ENCODE results near the gene COA8.
A peak's percentile ranks its signal among the peaks of the same experiment; 100 is the strongest.

The COA8 gene

DNA sequence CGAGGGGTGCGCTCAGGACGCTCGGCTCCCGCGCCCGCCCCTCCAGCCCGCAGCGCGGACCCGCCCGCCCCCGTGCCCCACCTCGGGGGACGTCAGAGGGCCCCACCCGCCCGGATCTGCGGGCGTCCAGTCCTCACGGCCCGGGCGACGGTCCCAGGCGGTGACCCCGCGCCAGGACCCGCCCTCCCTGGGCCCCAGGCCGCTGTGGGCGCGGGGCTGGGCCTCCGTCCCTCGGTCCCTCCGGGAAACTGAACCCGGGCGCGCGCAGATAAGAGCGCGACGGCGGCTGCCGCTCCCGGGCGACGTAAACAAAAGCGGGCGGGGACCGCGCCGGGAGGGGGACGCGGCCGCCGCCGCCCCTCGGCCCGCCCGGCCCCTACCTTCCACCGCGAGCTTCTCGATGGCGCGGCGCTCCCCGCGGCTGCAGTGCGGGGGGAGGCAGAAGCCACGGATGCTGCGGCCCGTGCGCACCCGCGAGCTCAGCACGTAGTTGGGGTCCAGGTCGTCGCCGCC is 41.3 kb upstream of the COA8 start:
- H3K4me2 ChIP-seq (ENCODE audit: low read length) = peak overlapping the region; percentile 51
- no peaks in the 10 kb centered on the region for H3K79me2 ChIP-seq (ENCODE audit: control insufficient read depth, insufficient read depth, low read length)
- H3K18ac ChIP-seq (ENCODE audit: low read length) = peak overlapping the region; percentile 31
- no peak overlapping the region for H4K8ac ChIP-seq (ENCODE audit: low read depth, low read length)
- no peak overlapping the region for H4K5ac ChIP-seq (ENCODE audit: low read length)
- peak overlapping the region; percentile 86 for H3K56ac ChIP-seq (ENCODE audit: low read length)
- no peaks in the 10 kb centered on the region for H3K36me3 ChIP-seq (ENCODE audit: control insufficient read depth, insufficient read depth, low read length)
- DNase-seq = no peak
- H2AK5ac ChIP-seq (ENCODE audit: low read length) = no peak overlapping the region
- peaks cover 5% of the 10 kb centered on the region for H3K27me3 ChIP-seq (ENCODE audit: insufficient read depth, low read length, poor library complexity)
- peak overlapping the region; percentile 35 for H3K4me3 ChIP-seq (ENCODE audit: low read length)
- H3K9ac ChIP-seq (ENCODE audit: low read length) = peak overlapping the region; percentile 64
- H3K4me1 ChIP-seq (ENCODE audit: control insufficient read depth, low read depth, low read length) = no peaks in the 10 kb centered on the region
- peak overlapping the region; percentile 20 for H3K4ac ChIP-seq (ENCODE audit: low read depth, low read length)
- H3K79me1 ChIP-seq (ENCODE audit: low read length) = no peaks in the 10 kb centered on the region
- no peak overlapping the region for H2BK15ac ChIP-seq (replicated peaks; ENCODE audit: low read depth)
- no peak overlapping the region for H3K27ac ChIP-seq (ENCODE audit: low read depth, low read length)
- no peak overlapping the region for H3K23ac ChIP-seq (ENCODE audit: low read length)
- no CpG with 5 or more reads among the region's 77 CpGs for WGBS (ENCODE audit: extremely low coverage, insufficient coverage, low lambda C conversion rate)
- H2BK120ac ChIP-seq (ENCODE audit: low read depth, low read length) = no peak overlapping the region
- no peak overlapping the region for H2BK5ac ChIP-seq (ENCODE audit: low read length)

DNA sequence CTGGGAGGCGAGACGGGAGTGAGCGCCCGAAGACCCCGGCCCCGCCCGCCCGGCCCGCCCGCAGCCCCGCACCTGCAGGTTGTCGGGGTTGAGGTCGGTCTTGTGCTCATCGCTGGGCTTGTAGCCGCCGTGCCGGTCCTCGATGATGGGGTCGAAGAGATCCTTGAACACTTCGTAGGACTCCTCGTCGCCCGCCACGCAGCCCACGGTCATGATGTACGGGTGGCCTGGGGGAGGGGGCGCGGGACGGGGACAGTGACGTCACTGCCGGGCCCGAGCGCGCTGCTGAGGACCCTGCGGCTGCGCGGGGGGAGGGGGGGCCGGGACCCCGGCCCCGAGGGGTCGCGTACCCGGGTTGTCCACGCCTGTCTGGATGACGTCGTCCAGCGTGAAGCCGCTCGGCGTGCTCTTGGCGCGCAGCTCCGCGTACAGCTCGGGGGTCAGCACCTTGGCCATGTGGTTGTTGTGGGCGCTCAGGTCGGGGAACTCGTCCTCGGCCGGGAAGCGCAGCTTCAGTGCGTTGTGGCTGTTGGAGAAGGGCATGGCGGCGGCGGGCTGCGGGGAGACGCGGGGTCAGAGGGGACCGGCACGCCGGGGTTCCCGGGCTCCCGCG is 40.7 kb upstream of the COA8 start:
- no peaks in the 10 kb centered on the region for H3K4me1 ChIP-seq (ENCODE audit: control insufficient read depth, low read depth, low read length)
- H3K27ac ChIP-seq (ENCODE audit: low read depth, low read length) = no peak overlapping the region
- H3K79me1 ChIP-seq (ENCODE audit: low read length) = no peaks in the 10 kb centered on the region
- H3K36me3 ChIP-seq (ENCODE audit: control insufficient read depth, insufficient read depth, low read length) = no peaks in the 10 kb centered on the region
- H3K4me2 ChIP-seq (ENCODE audit: low read length) = peak overlapping the region; percentile 71
- peak overlapping the region; percentile 64 for H3K9ac ChIP-seq (ENCODE audit: low read length)
- no peak overlapping the region for H3K23ac ChIP-seq (ENCODE audit: low read length)
- H2BK120ac ChIP-seq (ENCODE audit: low read depth, low read length) = no peak overlapping the region
- H3K18ac ChIP-seq (ENCODE audit: low read length) = peak overlapping the region; percentile 46
- DNase-seq = peak; percentile 43
- H3K79me2 ChIP-seq (ENCODE audit: control insufficient read depth, insufficient read depth, low read length) = no peaks in the 10 kb centered on the region
- no peak overlapping the region for H2BK15ac ChIP-seq (replicated peaks; ENCODE audit: low read depth)
- H4K8ac ChIP-seq (ENCODE audit: low read depth, low read length) = no peak overlapping the region
- H3K27me3 ChIP-seq (ENCODE audit: insufficient read depth, low read length, poor library complexity) = peaks cover 5% of the 10 kb centered on the region
- H3K56ac ChIP-seq (ENCODE audit: low read length) = peak overlapping the region; percentile 86
- WGBS (ENCODE audit: extremely low coverage, insufficient coverage, low lambda C conversion rate) = no CpG with 5 or more reads among the region's 74 CpGs
- no peak overlapping the region for H4K5ac ChIP-seq (ENCODE audit: low read length)
- peak overlapping the region; percentile 20 for H3K4ac ChIP-seq (ENCODE audit: low read depth, low read length)
- no peak overlapping the region for H2BK5ac ChIP-seq (ENCODE audit: low read length)
- H3K4me3 ChIP-seq (ENCODE audit: low read length) = peak overlapping the region; percentile 72
- H2AK5ac ChIP-seq (ENCODE audit: low read length) = no peak overlapping the region

DNA sequence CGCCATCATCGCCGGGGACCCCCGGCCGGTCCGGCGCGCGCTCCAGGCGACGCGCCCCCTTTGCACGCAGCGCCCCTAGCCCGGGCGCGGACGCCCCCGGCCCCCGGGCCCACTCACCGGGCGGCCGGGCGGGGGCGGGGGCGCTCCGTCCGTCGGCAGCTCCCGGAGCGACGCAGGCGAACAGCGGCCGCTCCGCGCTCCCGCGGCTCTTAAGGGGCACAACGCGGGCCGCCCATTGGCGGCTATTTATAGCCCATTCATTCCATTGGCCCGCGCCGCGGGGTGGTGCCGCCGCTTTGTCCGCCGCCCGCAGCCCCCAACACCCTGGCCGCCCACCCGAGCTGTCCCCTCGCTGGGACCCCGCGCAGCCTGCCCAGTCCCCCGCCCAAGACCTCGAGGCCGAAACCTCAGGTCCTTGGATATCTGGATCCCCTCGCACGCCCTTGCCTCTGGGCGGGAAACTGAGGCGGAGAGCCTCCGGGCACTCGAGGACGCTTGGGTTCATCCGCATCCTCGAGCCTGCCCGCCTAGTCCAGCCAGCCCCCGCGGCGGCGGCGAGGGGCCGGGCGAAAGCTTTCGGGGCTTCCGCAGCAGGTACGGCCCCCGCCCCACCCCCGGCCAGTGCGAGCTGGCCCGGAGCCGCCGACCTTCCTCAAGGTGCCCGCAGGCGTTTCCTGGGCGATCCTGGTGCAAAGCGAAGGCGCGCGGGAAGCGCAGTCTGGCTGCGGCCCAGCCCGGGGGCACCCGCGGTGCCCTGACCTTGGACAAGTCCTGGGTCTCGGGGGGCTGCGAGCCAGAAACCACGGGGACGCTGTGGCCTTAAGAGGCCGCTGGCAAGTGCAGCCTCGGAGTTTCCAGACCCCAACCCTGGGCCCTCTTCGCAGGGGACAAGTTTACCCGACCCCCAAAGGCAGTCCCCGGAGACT is 39.8 kb upstream of the COA8 start, which contains the start of gene CKB:
CKB (minus strand) TSS at position 182 of the 926 bp plus-strand sequence. CDS start 337 bp downstream, outside the sequence.
- peaks cover 5% of the 10 kb centered on the region for H3K27me3 ChIP-seq (ENCODE audit: insufficient read depth, low read length, poor library complexity)
- peak within 1 kb of the TSS; percentile 46 for H3K18ac ChIP-seq (ENCODE audit: low read length)
- peak within 1 kb of the TSS; percentile 86 for H3K56ac ChIP-seq (ENCODE audit: low read length)
- H4K8ac ChIP-seq (ENCODE audit: low read depth, low read length) = no peak within 1 kb of the TSS
- H2AK5ac ChIP-seq (ENCODE audit: low read length) = no peak within 1 kb of the TSS
- H3K4me1 ChIP-seq (ENCODE audit: control insufficient read depth, low read depth, low read length) = no peaks in the 10 kb centered on the region
- peak within 1 kb of the TSS; percentile 72 for H3K4me3 ChIP-seq (ENCODE audit: low read length)
- H3K79me1 ChIP-seq (ENCODE audit: low read length) = no peaks in the 10 kb centered on the region
- H3K27ac ChIP-seq (ENCODE audit: low read depth, low read length) = no peak within 1 kb of the TSS
- no peak within 1 kb of the TSS for H2BK5ac ChIP-seq (ENCODE audit: low read length)
- no peaks in the 10 kb centered on the region for H3K79me2 ChIP-seq (ENCODE audit: control insufficient read depth, insufficient read depth, low read length)
- no peak within 1 kb of the TSS for H3K23ac ChIP-seq (ENCODE audit: low read length)
- WGBS (ENCODE audit: extremely low coverage, insufficient coverage, low lambda C conversion rate) = no CpG with 5 or more reads among the region's 107 CpGs
- peak within 1 kb of the TSS; percentile 64 for H3K9ac ChIP-seq (ENCODE audit: low read length)
- peak within 1 kb of the TSS; percentile 20 for H3K4ac ChIP-seq (ENCODE audit: low read depth, low read length)
- H3K4me2 ChIP-seq (ENCODE audit: low read length) = peak within 1 kb of the TSS; percentile 73
- no peaks in the 10 kb centered on the region for H3K36me3 ChIP-seq (ENCODE audit: control insufficient read depth, insufficient read depth, low read length)
- no peak within 1 kb of the TSS for H2BK15ac ChIP-seq (replicated peaks; ENCODE audit: low read depth)
- H4K5ac ChIP-seq (ENCODE audit: low read length) = no peak within 1 kb of the TSS
- DNase-seq = peak; percentile 71
- no peak within 1 kb of the TSS for H2BK120ac ChIP-seq (ENCODE audit: low read depth, low read length)

DNA sequence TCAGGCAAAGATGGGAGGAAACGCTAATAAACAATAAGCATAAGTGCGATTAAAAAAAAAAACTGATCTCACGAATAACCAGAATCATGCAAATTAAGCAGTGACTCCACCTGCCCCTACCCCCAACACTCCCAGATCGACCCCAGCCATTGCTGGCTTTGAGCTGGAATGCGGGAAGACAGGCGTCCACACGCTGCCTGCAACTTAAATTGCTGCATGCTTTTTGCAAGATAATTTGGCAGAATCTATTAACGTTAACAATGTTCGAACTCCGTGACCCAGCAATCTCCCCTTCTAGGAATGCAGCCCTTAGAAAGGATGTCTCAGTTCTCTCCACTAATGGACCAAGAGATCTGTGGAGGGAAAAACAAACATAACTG is 39.2 kb upstream of the COA8 start:
- WGBS (ENCODE audit: extremely low coverage, insufficient coverage, low lambda C conversion rate) = no CpG with 5 or more reads among the region's 10 CpGs

DNA sequence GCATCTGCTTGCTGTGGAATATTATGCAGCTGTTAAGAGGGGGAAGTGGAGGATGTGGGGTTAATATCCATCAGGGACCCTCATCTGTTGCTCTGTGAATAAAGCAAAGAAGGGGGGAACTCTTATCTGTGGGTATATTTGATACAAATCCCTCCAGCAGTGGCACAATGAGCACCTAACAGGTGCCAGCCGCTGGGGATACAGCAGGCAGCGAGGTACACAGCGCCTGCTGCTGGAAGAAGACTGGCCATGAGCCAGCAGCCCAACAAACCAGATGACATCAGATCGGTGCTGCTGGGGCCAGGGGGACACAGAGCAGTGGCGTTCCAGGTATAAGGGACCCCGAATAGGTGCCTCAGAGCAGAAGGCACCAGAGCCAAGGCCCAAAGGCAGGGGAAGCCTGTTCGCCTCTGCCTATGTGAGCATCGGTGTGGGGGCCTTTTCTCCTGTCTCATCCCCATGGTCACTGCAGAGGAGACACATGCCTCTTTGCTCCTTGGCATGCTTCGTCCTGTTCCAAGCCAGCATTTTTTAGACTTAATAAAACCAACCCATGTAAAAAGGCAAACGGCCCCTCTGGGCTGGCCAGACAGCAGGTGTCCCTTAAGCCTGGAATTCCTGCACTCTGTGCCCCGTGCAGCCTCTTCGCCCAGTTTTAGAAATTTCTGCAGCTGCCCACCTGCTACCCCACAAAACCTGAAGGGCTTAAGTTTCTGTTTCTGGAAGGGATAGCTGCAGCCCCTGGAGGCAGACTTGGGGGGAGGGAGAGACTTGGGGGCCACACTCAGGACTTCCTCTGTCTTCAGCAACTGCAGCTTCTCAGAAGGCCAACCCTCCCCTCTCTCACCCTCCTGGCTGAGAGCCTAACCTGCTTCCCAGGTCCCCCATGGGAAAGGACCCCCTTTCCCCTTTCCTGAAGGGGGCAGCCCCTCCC is 38.5 kb upstream of the COA8 start:
- Histone ChIP-seq H3K9ac (ENCODE audit: low read length) (no peak overlapping the region), H2BK120ac (ENCODE audit: low read depth, low read length) (no peak overlapping the region), H3K4me1 (ENCODE audit: control insufficient read depth, low read depth, low read length) (no peaks in the 10 kb centered on the region), H3K36me3 (ENCODE audit: control insufficient read depth, insufficient read depth, low read length) (no peaks in the 10 kb centered on the region), H3K27ac (ENCODE audit: low read depth, low read length) (no peak overlapping the region), H2BK15ac (replicated peaks; ENCODE audit: low read depth) (no peak overlapping the region), H3K4me3 (ENCODE audit: low read length) (no peak overlapping the region), H3K4me2 (ENCODE audit: low read length) (no peak overlapping the region), H2AK5ac (ENCODE audit: low read length) (no peak overlapping the region), H3K4ac (ENCODE audit: low read depth, low read length) (no peak overlapping the region), H3K18ac (ENCODE audit: low read length) (no peak overlapping the region), H3K79me1 (ENCODE audit: low read length) (peaks cover under 1% of the 10 kb centered on the region), H2BK5ac (ENCODE audit: low read length) (no peak overlapping the region), H3K79me2 (ENCODE audit: control insufficient read depth, insufficient read depth, low read length) (peaks cover under 1% of the 10 kb centered on the region), H3K56ac (ENCODE audit: low read length) (no peak overlapping the region), H3K27me3 (ENCODE audit: insufficient read depth, low read length, poor library complexity) (peaks cover 5% of the 10 kb centered on the region), H4K5ac (ENCODE audit: low read length) (no peak overlapping the region), H3K23ac (ENCODE audit: low read length) (no peak overlapping the region), H4K8ac (ENCODE audit: low read depth, low read length) (no peak overlapping the region)
- no CpG with 5 or more reads among the region's 12 CpGs for WGBS (ENCODE audit: extremely low coverage, insufficient coverage, low lambda C conversion rate)
- no peak for DNase-seq

More for the DNA sequence above, 39.2 kb upstream of the COA8 start:
- H3K4me1 ChIP-seq (ENCODE audit: control insufficient read depth, low read depth, low read length) = no peaks in the 10 kb centered on the region
- H2BK5ac ChIP-seq (ENCODE audit: low read length) = no peak overlapping the region
- H2AK5ac ChIP-seq (ENCODE audit: low read length) = no peak overlapping the region
- no peak overlapping the region for H3K4me2 ChIP-seq (ENCODE audit: low read length)
- no peak overlapping the region for H2BK120ac ChIP-seq (ENCODE audit: low read depth, low read length)
- H3K36me3 ChIP-seq (ENCODE audit: control insufficient read depth, insufficient read depth, low read length) = no peaks in the 10 kb centered on the region
- H4K5ac ChIP-seq (ENCODE audit: low read length) = no peak overlapping the region
- no peaks in the 10 kb centered on the region for H3K79me1 ChIP-seq (ENCODE audit: low read length)
- no peak overlapping the region for H3K4me3 ChIP-seq (ENCODE audit: low read length)
- peaks cover 5% of the 10 kb centered on the region for H3K27me3 ChIP-seq (ENCODE audit: insufficient read depth, low read length, poor library complexity)
- H3K4ac ChIP-seq (ENCODE audit: low read depth, low read length) = no peak overlapping the region
- no peak overlapping the region for H3K9ac ChIP-seq (ENCODE audit: low read length)
- H4K8ac ChIP-seq (ENCODE audit: low read depth, low read length) = no peak overlapping the region
- H3K56ac ChIP-seq (ENCODE audit: low read length) = no peak overlapping the region
- H3K79me2 ChIP-seq (ENCODE audit: control insufficient read depth, insufficient read depth, low read length) = no peaks in the 10 kb centered on the region
- H2BK15ac ChIP-seq (replicated peaks; ENCODE audit: low read depth) = no peak overlapping the region
- no peak overlapping the region for H3K18ac ChIP-seq (ENCODE audit: low read length)
- no peak overlapping the region for H3K27ac ChIP-seq (ENCODE audit: low read depth, low read length)
- no peak for DNase-seq
- no peak overlapping the region for H3K23ac ChIP-seq (ENCODE audit: low read length)
